Effector memory CD4-positive, alpha-beta T cell (primary cell): Measurements from ENCODE around the gene TMEM50B.

ENCODE experiments used
- DNase-seq, 3 donors: peaks; one replicate each; pipeline ENCODE4 v3.0.0-alpha.2; 2020
- H3K27ac ChIP-seq: 2 replicates; pipeline ENCODE4 v1.7.0; 2013; ENCODE audit warnings: mild to moderate bottlenecking, low read length, moderate library complexity; ENCODE audit not compliant: insufficient read depth, poor library complexity, severe bottlenecking
- H3K27me3 ChIP-seq: replicated peaks from 2 replicates; pipeline ENCODE4 v1.7.0; 2013; ENCODE audit warnings: mild to moderate bottlenecking, low read length; ENCODE audit not compliant: insufficient read depth, control insufficient read depth, poor library complexity, severe bottlenecking
- H3K36me3 ChIP-seq: 2 replicates; pipeline ENCODE4 v1.7.0; 2013; ENCODE audit warnings: mild to moderate bottlenecking, low read length, moderate library complexity; ENCODE audit not compliant: control insufficient read depth, insufficient read depth
- H3K4me1 ChIP-seq: 2 replicates; pipeline ENCODE4 v1.7.0; 2013; ENCODE audit warnings: low read length, mild to moderate bottlenecking; ENCODE audit not compliant: control insufficient read depth, insufficient read depth, poor library complexity, severe bottlenecking
- H3K4me3 ChIP-seq: 2 replicates; pipeline ENCODE4 v1.7.0; 2013; ENCODE audit warnings: low read length, low read depth, mild to moderate bottlenecking; ENCODE audit not compliant: insufficient read depth, poor library complexity, severe bottlenecking
- H3K9me3 ChIP-seq: 2 replicates; pipeline ENCODE4 v1.7.0; 2013; ENCODE audit warnings: mild to moderate bottlenecking, low read length, moderate library complexity; ENCODE audit not compliant: control insufficient read depth

TMEM50B gene

DNA sequence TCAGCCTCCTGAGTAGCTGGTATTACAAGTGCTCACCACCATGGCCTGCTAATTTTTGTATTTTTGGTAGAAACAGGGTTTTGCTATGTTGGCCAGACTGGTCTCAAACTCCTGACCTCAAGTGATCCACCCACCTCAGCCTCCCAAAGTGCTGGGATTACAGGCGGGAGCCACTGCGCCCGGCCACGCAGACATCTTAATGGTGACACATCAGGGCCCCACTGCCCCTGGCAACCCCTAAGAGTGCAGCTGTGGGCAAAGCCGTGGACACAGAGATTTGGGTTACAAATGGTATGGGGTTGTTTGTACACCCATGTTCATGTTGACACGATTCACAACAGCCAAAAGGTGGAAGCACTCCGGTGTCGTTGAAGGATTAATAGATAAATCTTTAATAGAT, 46.8 kb downstream of the TMEM50B start:
- peaks cover 3% of the 10 kb centered on the region for H3K4me1 ChIP-seq
- no peak overlapping the region for H3K27ac ChIP-seq

GRCh38 chr21:33432496-33432895, 47.3 kb downstream of the TMEM50B start:
- no peak for DNase-seq
- no peak overlapping the region for H3K27ac ChIP-seq
- H3K4me1 ChIP-seq = peaks cover 3% of the 10 kb centered on the region
- no peaks in the 10 kb centered on the region for H3K27me3 ChIP-seq
- H3K4me3 ChIP-seq = no peak overlapping the region
- H3K36me3 ChIP-seq = peaks cover 57% of the 10 kb centered on the region
- no peaks in the 10 kb centered on the region for H3K9me3 ChIP-seq

More for the DNA sequence above, 46.8 kb downstream of the TMEM50B start:
- H3K4me3 ChIP-seq = no peak overlapping the region
- peaks cover 57% of the 10 kb centered on the region for H3K36me3 ChIP-seq
- DNase-seq = no peak
- H3K9me3 ChIP-seq = no peaks in the 10 kb centered on the region
- H3K27me3 ChIP-seq = no peaks in the 10 kb centered on the region

GRCh38 chr21:33430858-33431257, 48.9 kb downstream of the TMEM50B start:
- Histone ChIP-seq H3K4me1 (peaks cover 3% of the 10 kb centered on the region), H3K27me3 (no peaks in the 10 kb centered on the region), H3K9me3 (no peaks in the 10 kb centered on the region), H3K4me3 (no peak overlapping the region), H3K36me3 (peaks cover 57% of the 10 kb centered on the region), H3K27ac (no peak overlapping the region)
- no peak for DNase-seq

GRCh38 chr21:33428669-33429068, 51.1 kb downstream of the TMEM50B start:
- H3K27ac ChIP-seq = no peak overlapping the region
- H3K4me3 ChIP-seq = no peak overlapping the region
- peaks cover 62% of the 10 kb centered on the region for H3K36me3 ChIP-seq
- DNase-seq = no peak
- H3K4me1 ChIP-seq = no peaks in the 10 kb centered on the region
- no peaks in the 10 kb centered on the region for H3K27me3 ChIP-seq
- H3K9me3 ChIP-seq = no peaks in the 10 kb centered on the region

GRCh38 chr21:33427051-33427450, 52.7 kb downstream of the TMEM50B start:
- Histone ChIP-seq H3K27ac (no peak overlapping the region), H3K4me1 (no peaks in the 10 kb centered on the region), H3K27me3 (no peaks in the 10 kb centered on the region), H3K4me3 (no peak overlapping the region), H3K9me3 (no peaks in the 10 kb centered on the region), H3K36me3 (peaks cover 54% of the 10 kb centered on the region)
- DNase-seq = no peak

GRCh38 chr21:33425825-33426224, 53.9 kb downstream of the TMEM50B start:
- Histone ChIP-seq H3K4me1 (no peaks in the 10 kb centered on the region), H3K4me3 (no peak overlapping the region), H3K27ac (no peak overlapping the region), H3K9me3 (no peaks in the 10 kb centered on the region), H3K27me3 (no peaks in the 10 kb centered on the region), H3K36me3 (peaks cover 55% of the 10 kb centered on the region)
- no peak for DNase-seq

DNA sequence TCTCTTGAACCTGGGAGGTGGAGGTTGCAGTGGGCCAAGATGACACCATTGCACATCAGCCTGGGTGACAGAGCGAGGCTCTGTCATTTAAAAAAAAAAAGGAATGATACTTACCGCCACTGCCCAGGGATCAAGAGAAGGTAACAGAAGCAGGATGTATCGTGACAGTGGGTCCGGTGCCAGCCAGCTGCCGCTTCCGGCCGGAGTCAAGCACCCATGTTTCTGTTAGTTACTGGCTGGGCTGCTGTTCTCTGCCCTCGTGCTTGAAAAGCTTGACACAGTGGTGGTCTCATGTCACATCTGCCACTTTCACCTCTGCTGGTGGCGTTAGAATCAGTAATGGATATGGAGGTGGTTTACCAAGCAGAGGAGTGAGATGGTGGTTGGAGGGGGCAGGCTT, 55.6 kb downstream of the TMEM50B start:
- Histone ChIP-seq H3K27ac (no peak overlapping the region), H3K4me1 (no peaks in the 10 kb centered on the region), H3K4me3 (no peak overlapping the region), H3K36me3 (peaks cover 52% of the 10 kb centered on the region), H3K27me3 (no peaks in the 10 kb centered on the region), H3K9me3 (no peaks in the 10 kb centered on the region)
- DNase-seq = no peak

GRCh38 chr21:33421713-33422393, 57.9 kb downstream of the TMEM50B start:
- Histone ChIP-seq H3K36me3 (peaks cover 41% of the 10 kb centered on the region), H3K27me3 (no peaks in the 10 kb centered on the region), H3K27ac (no peak overlapping the region), H3K4me3 (no peak overlapping the region), H3K9me3 (no peaks in the 10 kb centered on the region), H3K4me1 (no peaks in the 10 kb centered on the region)
- no peak for DNase-seq

- H3K4me3 ChIP-seq = no peak overlapping the region
- H3K9me3 ChIP-seq = no peaks in the 10 kb centered on the region
- peaks cover 39% of the 10 kb centered on the region for H3K36me3 ChIP-seq
- DNase-seq = no peak
- H3K4me1 ChIP-seq = no peaks in the 10 kb centered on the region
- no peak overlapping the region for H3K27ac ChIP-seq
- H3K27me3 ChIP-seq = no peaks in the 10 kb centered on the region
Observed at GRCh38 chr21:33419538-33420123, 60.1 kb downstream of the TMEM50B start.

DNA sequence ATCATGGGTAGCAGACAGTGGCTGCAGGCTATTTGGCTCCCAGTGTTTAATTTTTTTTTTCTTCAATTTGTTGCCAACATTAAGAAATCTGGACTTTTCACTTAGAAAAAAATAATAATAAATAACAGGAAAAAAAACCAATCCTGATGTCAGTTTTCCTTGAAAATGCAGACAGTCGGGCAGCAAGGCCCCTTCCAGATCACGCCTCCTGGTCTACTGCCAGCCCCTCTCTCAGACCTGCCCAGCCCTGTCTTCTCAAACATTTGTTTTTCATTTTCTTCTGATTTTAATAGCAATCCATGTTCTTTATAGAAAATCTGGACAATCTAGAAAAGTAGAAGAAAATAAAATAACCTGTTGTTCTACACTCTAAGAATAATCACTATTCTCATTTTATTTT, 61.1 kb downstream of the TMEM50B start:
- H3K27me3 ChIP-seq = no peaks in the 10 kb centered on the region
- H3K27ac ChIP-seq = no peak overlapping the region
- H3K4me3 ChIP-seq = no peak overlapping the region
- no peaks in the 10 kb centered on the region for H3K4me1 ChIP-seq
- H3K36me3 ChIP-seq = peaks cover 38% of the 10 kb centered on the region
- no peaks in the 10 kb centered on the region for H3K9me3 ChIP-seq
- no peak for DNase-seq
